Parathyroid adenoma (tissue), 2 donors: ENCODE results near the gene BACE2.

Source experiments
- H2AFZ ChIP-seq: fragments of 300-600 bp; sonication (generic); one replicate; pipeline ENCODE4 v1.7.0; 2017; ENCODE audit warnings: antibody characterized with exemption, mild to moderate bottlenecking
- H3K27ac ChIP-seq: fragments of 300-600 bp; sonication (generic); one replicate; pipeline ENCODE4 v1.7.0; 2017
- H3K27me3 ChIP-seq: fragments of 300-600 bp; sonication (generic); one replicate; pipeline ENCODE4 v1.7.0; 2017; ENCODE audit warnings: low read length; ENCODE audit not compliant: control insufficient read depth, insufficient read depth
- H3K36me3 ChIP-seq: fragments of 300-600 bp; sonication (generic); one replicate; pipeline ENCODE4 v1.7.0; 2017; ENCODE audit warnings: low read length; ENCODE audit not compliant: control insufficient read depth, insufficient read depth
- H3K4me1 ChIP-seq: fragments of 300-600 bp; sonication (generic); one replicate; pipeline ENCODE4 v1.7.0; 2017; ENCODE audit warnings: control low read depth
- H3K4me2 ChIP-seq: fragments of 300-600 bp; sonication (generic); one replicate; pipeline ENCODE4 v1.7.0; 2017; ENCODE audit warnings: low read length
- H3K4me3 ChIP-seq: fragments of 300-600 bp; sonication (generic); one replicate; pipeline ENCODE4 v1.7.0; 2017; ENCODE audit warnings: low read depth, low read length
- H3K79me2 ChIP-seq: fragments of 300-600 bp; sonication (generic); one replicate; pipeline ENCODE4 v1.7.0; 2017; ENCODE audit warnings: control low read depth
- H3K9ac ChIP-seq: fragments of 300-600 bp; sonication (generic); one replicate; pipeline ENCODE4 v1.7.0; 2017; ENCODE audit warnings: mild to moderate bottlenecking
- H3K9me3 ChIP-seq: fragments of 300-600 bp; sonication (generic); one replicate; pipeline ENCODE4 v1.7.0; 2017; ENCODE audit warnings: low read length; ENCODE audit not compliant: control insufficient read depth
- CTCF ChIP-seq: fragments of 300-600 bp; sonication (generic); IDR thresholded peaks from one replicate; pipeline ENCODE4 v1.7.0; 2017; ENCODE audit warnings: antibody characterized with exemption, mild to moderate bottlenecking
- donor health status: primary hyperparathyroidism.

The BACE2 gene

GRCh38 chr21:41228492-41228891, 60.5 kb downstream of the BACE2 start:
- Histone ChIP-seq H3K79me2 (no peaks in the 10 kb centered on the region), H3K4me3 (no peak overlapping the region), H3K27me3 (no peaks in the 10 kb centered on the region), H3K4me1 (no peaks in the 10 kb centered on the region), H3K9ac (no peak overlapping the region), H3K9me3 (no peaks in the 10 kb centered on the region), H3K36me3 (no peaks in the 10 kb centered on the region), H2AFZ (no peak overlapping the region), H3K4me2 (no peak overlapping the region), H3K27ac (no peak overlapping the region)
- no peak for TF ChIP-seq CTCF

- Histone ChIP-seq H3K79me2 (no peaks in the 10 kb centered on the region), H2AFZ (no peak overlapping the region), H3K4me3 (no peak overlapping the region), H3K27ac (no peak overlapping the region), H3K9ac (no peak overlapping the region), H3K4me2 (no peak overlapping the region), H3K36me3 (no peaks in the 10 kb centered on the region), H3K4me1 (no peaks in the 10 kb centered on the region), H3K9me3 (no peaks in the 10 kb centered on the region), H3K27me3 (no peaks in the 10 kb centered on the region)
- no peak for TF ChIP-seq CTCF
Measured at GRCh38 chr21:41228958-41229357, 61.0 kb downstream of the BACE2 start.

- Histone ChIP-seq H3K27me3 (no peaks in the 10 kb centered on the region), H3K27ac (no peak overlapping the region), H3K9ac (no peak overlapping the region), H3K79me2 (no peaks in the 10 kb centered on the region), H3K4me1 (no peaks in the 10 kb centered on the region), H3K4me2 (no peak overlapping the region), H3K4me3 (no peak overlapping the region), H3K36me3 (no peaks in the 10 kb centered on the region), H3K9me3 (no peaks in the 10 kb centered on the region), H2AFZ (no peak overlapping the region)
- TF ChIP-seq CTCF: no peak
Measured at GRCh38 chr21:41229509-41230248, 61.7 kb downstream of the BACE2 start.

- Histone ChIP-seq H3K27me3 (no peaks in the 10 kb centered on the region), H3K9me3 (no peaks in the 10 kb centered on the region), H3K27ac (no peak overlapping the region), H2AFZ (no peak overlapping the region), H3K9ac (no peak overlapping the region), H3K4me3 (no peak overlapping the region), H3K79me2 (no peaks in the 10 kb centered on the region), H3K36me3 (no peaks in the 10 kb centered on the region), H3K4me2 (no peak overlapping the region), H3K4me1 (no peaks in the 10 kb centered on the region)
- TF ChIP-seq CTCF: no peak
Measured at GRCh38 chr21:41230497-41230896, 62.5 kb downstream of the BACE2 start.

- Histone ChIP-seq H3K27ac (no peak overlapping the region), H3K4me1 (no peaks in the 10 kb centered on the region), H3K79me2 (no peaks in the 10 kb centered on the region), H3K4me2 (no peak overlapping the region), H3K9ac (no peak overlapping the region), H3K36me3 (no peaks in the 10 kb centered on the region), H2AFZ (no peak overlapping the region), H3K4me3 (no peak overlapping the region), H3K27me3 (no peaks in the 10 kb centered on the region), H3K9me3 (no peaks in the 10 kb centered on the region)
- TF ChIP-seq CTCF: no peak
Measured at GRCh38 chr21:41231060-41231459, 63.1 kb downstream of the BACE2 start.
